Thyroid gland (tissue), 4 donors: ENCODE measurements around the gene OTUD1.

Experiments used
- CTCF ChIP-seq, 6 experiments: fragments of 200-600 bp in 3 of 6; fragments of 450-650 bp in 3 of 6; sonication (generic) in 3 of 6; IDR thresholded peaks; one replicate each; pipeline ENCODE4 v1.5.1; 2016 to 2019; ENCODE audit warnings: antibody characterized with exemption in 6 of 6, mild to moderate bottlenecking in 2 of 6, inconsistent platforms in 1 of 6, moderate library complexity in 1 of 6
- POLR2A ChIP-seq, 2 donors: fragments of 450-650 bp; IDR thresholded peaks; one replicate each; pipeline ENCODE4 v1.6.1; 2017; ENCODE audit warnings: antibody characterized with exemption in 2 of 2, mild to moderate bottlenecking in 2 of 2, moderate library complexity in 1 of 2

- TF ChIP-seq POLR2A (IDR thresholded peaks at IDR 0.05) (no peak), CTCF (IDR thresholded peaks at IDR 0.05) (no peak)
Observed at GRCh38 chr10:23408330-23408976, 30.4 kb upstream of the OTUD1 start.
